GM19351 (cell line): ENCODE data around the gene TRIM38.
"Not testable (repeated sequence)": the region's sequence is repeated elsewhere in the genome, so short reads cannot be mapped to it uniquely, and the experiment has no call there.

Experiments used
- ATAC-seq: cut with Tn5 transposase; IDR thresholded peaks from one replicate; pipeline ENCODE4 v1.9.1; 2021; ENCODE audit warnings: mild to moderate bottlenecking, moderate library complexity; ENCODE audit not compliant: unreplicated experiment

TRIM38 gene

DNA sequence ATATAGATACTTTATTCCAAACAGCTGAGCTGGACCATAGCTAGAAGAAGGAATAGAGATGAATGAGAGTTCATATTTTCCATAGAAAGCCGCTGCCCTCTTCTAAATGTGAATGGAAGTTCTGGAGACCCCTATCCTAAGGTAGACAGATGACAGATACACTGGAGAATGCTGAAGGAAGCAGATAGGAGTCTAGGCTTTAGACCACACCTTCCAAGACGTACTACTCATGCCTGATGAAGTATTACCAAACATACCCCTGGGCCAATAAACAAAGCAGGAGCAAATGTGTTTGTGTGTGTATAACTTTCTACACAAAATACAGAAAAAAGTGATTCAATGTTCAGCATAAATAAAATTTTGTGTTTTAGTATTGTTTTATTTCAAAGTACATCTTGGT, 23.0 kb upstream of the TRIM38 start:
- ATAC-seq = no peak

DNA sequence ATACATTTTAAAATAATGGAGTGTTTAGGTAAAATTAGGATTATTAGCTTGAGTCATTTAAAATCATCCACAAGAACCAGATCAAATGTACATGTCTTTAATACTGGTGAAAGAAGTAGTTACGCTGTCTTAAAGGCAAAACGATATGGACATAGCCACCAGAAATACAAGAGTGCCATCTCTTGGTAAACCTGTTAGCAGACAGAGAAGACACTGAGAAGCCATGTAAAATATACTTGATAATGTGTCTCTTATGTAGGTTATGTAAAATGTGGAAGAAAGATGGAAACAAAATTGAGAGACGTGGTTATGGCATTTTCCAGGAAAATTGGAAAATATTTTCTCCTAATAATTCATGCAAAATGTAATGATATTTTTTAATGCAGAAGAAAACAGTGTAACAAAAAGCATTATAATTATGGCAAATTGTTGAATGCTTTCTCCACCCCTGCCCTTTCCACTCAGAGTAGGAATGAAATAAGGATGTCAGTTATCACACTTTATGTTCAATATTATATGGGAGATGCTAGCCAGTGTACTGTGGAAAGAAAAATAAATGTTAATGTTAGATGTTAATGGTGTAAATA, 19.9 kb upstream of the TRIM38 start:
- peak; percentile 36 for ATAC-seq

DNA sequence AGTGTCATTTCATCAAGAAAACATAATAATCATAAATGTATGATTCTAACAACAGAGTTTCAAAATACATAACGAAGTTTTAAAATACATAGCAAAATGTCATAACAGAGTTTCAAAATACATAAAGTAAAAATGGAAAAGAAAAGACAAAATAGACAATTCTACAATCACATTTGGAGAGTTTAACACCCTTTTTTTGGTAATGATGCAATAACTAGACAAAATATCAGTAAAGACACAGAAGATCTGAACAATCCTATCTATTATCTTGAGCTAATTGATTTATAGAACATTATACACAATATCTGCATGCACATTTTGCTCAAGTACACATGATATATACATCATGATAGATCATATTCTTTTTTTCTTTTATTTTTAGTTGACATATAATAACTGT, 18.7 kb upstream of the TRIM38 start:
- ATAC-seq = no peak

DNA sequence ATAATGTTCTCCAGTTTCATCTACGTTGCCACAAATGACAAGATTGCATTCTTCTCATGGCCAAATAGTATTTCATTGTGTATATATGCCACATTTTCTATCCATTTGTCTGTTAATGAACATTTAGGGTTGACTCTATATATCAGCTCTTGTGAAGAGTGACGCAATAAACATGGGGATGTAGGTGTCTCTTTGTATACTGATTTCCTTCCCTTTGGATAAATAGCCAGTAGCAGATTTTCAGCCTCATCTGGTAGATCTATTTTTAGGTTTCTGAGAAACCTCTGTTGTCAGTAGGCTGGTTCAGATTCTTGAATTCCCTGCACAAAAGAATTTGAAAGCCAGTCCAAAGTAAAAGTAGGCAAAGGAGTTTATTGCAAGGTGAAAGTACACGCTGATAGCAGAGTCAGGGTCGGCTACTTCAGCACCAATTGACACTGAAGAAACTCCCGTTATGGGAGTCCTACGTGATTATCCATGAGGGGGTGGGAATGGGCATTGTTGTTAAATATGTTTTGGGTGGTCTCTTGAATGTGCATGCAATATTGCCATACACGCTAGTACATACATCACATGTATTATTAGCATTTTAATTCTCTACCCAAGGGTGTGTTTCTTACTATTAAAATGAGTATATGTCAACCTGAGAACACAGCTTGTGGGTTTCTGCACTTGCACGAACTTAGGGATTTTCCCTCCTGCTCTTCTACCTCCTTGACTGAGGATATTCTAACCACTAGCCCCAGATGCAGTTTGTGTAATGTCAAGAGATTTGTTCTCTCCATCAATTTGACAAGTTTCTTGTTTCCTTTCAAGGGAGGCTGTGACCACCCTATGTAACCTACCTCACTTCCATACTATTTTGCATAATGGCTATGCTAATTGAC, 17.7 kb upstream of the TRIM38 start:
- ATAC-seq = peak; percentile 95

DNA sequence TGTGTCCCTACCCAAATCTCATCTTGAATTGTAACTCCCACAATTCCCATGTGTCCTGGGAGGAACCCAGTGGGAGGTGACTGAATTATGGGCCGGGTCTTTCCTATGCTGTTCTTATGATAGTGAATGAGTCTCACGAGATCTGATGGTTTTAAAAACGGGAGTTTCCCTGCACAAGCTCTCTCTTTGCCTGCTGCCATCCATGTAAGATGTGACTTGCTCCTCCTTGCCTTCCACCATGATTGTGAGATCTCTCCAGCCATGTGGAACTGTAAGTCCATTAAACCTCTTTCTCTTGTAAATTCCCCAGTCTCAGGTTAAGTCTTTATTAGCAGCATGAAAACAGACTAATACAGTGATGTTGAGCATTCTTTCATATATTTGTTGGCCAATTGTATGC, 16.9 kb upstream of the TRIM38 start:
- ATAC-seq = not testable (repeated sequence)

DNA sequence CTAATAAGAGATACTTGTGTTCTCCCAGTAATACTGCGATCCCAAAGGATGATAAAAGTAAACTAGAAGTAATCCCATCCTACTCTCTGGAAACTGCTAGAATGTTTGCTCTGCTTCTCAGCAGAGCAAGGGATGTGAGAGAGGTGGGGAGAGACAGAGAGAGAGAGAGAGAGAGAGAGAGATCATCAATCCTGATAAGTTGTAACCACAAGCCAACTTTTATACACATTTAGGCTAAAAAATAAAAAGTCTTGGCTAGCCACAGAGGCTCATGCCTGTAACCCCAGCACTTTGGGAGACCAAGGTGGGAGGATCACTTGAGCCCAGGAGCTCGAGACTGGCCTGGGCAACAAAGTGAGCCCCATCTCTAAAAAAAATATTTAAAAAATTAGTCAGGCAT, 16.0 kb upstream of the TRIM38 start:
- ATAC-seq = no peak

DNA sequence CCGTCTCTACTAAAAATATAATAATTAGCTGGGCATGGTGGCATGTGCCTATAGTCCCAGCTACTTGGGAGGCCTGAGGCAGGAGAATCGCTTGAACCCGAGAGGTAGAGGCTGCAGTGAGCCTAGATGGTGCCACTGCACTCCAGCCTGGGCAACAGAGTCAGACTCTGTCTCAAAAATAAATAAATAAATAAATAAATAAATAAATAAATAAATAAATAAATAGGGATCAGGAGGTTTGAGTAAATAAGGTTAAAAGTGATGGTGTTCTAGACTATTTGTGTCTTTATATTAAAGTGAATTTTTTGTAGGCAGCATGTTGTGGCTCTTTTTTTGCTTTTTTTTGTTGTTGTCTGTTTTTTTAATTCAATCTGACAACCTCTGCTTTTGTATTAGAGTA, 15.1 kb upstream of the TRIM38 start:
- not testable (repeated sequence) for ATAC-seq

DNA sequence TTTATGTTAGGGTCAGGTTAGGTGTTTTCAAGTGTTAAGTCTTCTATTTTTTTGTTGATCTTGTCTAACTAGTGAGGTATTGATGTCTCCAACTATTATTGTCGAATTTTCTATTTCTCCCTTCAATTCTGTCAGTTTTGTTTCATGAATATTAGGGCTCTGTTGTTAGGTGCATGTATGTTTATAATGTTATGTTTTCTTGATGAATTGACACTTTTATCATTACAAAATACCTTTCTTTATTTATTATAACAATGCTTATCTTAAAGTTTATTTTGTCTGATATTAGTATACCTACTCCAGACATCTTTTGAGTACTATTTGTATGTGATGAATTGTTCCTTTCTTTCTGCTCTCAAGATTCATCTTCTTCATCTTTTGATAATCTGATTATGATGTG, 12.9 kb upstream of the TRIM38 start:
- no peak for ATAC-seq

DNA sequence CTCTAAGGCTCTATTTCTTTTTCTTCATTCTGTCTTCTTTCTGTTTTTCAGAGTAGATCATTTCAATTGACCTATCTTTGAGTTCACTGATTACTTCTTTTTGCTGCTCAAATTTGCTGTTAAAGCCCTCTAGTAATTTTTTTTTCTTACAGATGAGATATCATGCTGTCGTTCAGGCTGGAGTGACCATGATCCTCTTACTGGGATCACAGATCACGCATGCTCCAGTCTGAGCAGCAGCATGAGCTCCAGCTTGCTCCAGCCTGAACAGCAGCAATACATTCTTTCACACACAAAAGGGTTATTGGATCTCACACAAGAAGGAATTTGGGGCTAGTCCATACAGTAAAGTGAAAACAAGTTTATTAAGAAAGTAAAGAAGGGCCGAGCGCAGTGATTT, 12.3 kb upstream of the TRIM38 start:
- no peak for ATAC-seq

DNA sequence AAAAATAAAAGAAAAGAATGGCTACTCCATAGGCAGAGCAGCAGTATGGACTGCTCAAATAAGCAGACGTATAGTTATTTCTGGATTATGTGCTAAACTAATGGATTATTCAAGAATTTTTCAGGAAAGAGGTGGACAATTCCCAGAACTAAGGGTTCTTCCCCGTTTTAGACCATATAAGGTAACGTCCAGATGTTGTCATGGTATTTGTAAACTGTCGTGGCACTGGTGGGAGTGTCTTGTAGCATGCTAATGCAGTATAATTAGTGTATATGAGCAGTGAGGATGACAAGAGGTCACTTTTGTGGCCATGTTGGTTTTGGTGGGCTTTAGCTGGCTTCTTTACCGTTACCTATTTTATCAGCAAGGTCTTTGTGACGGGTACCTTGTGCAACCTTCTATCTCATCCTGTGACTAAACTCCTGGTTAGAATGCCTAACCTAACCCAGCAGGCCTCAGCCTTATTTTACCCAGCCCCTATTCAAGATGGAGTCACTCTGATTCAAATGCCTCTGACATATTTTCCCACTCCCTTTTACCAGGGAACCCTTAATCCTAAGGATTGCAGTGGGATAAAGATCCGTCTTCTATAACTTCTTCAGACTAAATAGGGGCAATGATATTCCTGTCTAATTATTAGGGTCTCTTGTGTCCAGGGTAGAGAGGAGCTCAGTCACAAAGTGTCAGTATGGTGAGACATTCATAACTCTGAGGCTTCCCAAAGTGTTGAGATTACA, 11.1 kb upstream of the TRIM38 start:
- ATAC-seq = no peak

DNA sequence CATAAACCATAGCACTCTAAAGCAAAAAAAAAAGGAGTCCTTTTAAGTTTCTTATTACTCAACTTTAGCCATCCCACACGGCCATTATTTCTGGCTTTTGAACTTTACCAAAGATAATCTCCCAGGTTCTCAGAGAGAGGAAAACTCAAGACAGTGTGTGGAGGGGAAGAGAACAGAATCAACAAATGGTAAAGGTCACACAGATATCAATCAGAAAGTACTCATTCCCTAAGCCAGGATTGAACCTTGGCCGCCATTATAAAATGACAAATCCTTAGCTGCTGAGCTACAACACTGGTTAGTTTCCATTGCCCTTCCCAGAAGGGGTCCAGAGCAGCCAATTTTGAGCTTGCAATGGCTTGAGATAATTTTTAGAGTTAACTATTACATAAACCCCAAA, 10.1 kb upstream of the TRIM38 start:
- ATAC-seq = no peak

DNA sequence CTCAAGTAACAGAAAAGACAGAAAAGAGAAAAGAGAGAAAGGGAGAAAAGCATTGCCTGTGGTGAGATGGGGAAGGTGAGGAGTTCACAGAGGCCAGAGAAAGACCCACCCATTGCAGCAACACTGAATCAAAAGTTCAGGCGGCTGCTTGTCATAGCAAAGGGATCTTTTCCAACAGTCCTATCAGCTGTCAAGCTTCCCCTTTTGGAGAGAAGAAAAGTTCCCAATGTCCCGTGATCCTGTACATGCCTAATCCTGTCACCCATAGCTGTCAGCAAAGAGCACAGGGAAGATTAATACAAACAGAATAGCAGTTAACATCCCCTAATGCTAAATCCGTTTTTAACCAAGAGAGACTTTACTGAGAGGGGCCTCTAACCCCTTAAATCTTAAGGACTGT, 8.9 kb upstream of the TRIM38 start:
- ATAC-seq = no peak

DNA sequence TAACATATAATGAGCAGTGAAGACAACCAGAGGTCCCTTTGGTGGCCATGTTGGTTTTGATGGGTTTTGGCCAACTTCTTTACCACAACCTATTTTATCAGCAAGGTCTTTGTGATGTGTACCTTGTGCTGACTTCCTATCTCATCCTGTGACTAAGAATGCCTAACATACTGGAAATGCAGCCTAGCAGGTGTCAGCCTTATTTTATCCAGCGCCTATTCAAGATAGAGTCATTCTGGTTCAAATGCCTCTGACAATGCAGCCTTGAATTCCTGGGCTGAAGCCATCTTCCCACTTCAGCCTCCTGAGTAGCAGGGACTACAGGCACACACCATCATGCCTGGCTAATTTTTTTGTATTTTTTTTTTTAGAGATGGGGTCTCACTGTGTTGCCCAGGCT, 7.8 kb upstream of the TRIM38 start:
- ATAC-seq = no peak

DNA sequence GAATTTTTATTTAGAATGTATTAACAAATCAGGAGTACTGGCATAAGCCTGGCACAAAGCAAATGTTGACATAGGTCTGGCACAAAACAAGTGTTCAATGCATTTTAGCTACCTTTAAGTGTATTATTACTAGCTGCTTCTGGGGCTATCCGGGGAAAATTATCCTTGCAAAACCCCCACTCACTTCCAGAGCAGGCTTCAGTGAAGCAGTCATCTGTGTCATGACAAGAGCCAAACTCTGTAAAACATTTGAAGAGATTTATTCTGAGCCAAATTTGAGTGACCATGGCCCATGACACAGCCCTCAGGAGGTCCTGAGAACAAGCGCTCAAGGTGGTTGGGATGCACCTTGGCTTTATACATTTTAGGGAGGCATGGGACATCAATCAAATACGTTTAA, 6.4 kb upstream of the TRIM38 start:
- no peak for ATAC-seq

DNA sequence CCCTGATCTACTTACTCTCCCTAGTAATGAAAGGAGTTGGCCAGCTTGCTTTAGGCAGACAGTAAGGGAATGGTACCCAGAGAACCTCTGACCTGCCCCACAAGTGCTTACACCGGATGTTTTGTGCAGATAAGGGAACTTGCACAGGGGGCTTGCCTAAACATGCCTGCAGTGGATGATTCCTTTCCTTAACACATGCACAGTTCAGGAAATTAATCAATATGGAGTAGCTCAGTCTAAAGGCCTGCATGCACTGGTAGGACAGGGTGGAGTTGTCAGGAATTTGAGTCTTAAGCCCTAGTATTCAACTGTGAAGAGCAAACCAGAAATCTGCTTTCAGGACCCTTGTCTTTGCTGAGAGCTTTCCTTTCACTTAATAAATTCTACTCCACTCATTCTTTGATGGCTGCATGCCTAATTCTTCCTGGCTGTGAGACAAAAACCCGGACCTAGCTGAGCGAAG, 3.9 kb upstream of the TRIM38 start:
- ATAC-seq = no peak

DNA sequence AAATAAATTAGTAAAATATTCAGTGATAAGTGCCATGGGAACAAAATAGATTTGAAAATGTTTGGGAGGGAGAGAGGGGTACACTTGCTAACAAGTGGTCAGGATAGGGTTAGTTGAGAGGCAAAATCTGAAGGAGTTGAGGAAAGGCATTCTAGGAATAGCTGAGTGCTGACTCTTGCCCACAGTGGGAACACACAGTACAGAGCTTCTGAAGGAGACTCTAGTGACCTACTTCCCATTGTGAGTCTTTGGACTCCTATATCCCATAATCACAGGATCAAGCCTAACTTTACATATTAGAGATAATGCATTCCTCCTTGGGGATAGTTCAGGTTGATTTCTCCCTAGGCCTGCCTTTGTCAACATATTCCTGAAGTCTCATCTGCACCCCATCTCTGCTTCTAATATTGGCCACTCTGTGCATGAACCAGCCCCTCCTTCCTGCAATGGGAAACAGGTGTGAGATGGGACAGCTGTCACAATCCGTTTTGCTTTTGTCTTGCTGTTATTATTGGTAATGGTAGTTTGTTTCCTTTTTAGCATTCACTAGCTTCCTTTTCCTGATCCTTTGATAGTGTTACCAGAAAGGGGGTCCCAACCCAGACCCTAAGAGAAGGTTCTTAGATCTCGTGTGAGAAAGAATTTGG, 2.6 kb upstream of the TRIM38 start:
- ATAC-seq = no peak

DNA sequence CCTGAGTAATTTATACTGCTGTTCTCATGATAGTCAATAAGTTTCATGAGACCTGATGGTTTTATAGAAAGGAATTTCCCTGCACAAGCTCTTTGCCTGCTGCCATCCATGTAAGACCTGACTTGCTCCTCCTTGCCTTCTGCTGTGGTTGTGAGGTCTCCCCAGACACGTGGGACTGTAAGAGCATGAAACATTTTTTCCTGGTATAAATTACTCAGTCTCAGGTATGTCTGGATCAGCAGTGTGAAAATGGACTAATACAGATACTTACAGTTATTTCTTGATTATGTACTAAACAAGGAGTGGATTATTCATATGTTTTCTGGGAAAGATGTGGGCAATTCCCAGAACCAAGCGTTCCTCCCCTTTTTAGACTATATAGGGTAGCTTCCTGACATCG, 1.9 kb upstream of the TRIM38 start:
- no peak for ATAC-seq

DNA sequence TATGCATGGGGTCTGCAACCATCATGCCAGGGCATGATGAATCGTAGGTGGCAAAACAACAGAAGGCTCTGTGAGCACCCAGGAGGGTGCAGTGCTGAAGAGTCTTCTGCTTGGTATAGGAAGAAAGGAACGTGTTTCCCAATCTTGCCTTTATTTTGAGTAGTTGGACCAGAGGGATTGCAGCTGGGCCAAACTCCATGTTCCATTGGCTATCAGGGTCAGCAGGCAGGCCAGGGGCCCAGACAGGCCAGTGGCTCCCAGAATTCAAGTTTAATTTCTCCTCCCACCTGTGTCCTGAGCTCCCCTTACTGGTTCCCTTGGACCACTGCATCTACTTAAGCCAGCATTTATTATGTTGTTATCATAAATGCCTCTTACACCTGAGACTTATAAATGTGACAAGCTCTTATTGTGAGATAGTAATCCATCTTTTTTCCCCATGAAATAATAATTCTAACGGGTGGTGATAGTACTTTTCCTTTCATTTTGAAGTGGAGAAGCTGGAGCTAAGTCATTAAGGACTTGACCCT, 918 bp upstream of the TRIM38 start:
- no peak for ATAC-seq

DNA sequence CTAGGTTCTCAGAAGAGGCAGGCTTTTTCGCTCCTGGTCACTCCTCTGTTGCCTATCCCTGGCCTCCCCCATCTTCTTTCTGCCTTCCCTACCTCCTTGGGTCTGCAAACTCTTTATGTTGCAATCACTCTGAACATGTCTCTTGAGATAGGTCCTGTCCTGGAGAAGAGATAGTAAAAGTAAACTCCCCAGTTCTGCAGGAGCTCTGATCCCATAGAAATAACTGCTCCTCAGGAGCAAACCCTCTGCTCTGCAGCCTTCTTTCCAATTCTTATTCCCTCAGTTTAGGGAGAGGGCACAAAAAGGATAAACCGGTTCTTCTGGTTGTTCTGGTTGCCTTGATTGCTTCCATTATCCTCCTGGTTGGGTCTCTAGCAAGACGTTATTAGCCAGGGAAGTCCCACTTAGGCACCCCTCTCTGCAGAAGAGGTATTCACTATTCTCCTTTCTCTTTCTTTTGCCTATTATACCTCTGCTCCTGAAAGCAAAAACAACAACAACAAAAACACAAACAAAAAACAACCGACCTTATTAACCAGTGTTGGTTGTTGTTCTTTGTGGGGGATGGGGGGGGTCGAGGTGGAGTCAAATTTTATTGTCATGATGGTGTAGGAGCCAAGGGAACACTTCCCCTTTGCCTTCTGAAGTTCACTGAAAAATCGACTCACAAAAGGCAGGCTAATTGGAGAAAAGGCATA, 973 bp downstream of the TRIM38 start:
- ATAC-seq = no peak

DNA sequence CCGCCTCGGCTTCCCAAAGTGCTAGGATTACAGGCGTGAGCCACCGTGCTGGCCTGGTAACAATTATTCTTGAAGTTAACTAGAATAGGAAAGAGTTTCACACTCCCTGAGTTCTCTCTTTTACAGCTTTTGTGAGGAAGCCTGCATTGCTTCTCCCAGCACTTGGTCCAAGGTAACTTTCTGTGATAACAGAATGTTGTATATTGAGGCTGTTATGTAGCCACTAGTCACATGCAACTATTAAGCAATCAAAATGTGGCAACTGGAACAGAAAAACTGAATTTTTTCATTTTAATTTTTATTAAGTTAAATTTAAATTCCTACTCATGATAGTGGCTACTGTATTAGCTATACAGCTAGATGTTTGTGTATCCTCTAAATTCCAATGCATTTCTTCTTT, 2.5 kb downstream of the TRIM38 start:
- ATAC-seq = no peak

DNA sequence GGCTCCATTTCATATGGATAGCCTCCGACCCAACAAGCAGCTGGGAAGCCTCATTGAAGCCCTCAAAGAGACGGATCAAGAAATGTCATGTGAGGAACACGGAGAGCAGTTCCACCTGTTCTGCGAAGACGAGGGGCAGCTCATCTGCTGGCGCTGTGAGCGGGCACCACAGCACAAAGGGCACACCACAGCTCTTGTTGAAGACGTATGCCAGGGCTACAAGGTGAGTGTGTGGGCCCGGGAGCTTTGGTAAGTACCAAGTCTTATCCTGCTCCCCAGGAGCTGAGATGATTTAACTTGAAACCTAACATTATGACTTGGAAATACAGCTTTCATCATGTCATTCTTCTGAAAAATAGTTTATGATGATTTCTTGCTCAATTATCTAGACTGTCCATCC, 4.1 kb downstream of the TRIM38 start:
- ATAC-seq = no peak
